IMR-90 (cell line): ENCODE data around the gene SPPL2B. TPM values are rescaled to one million over a fixed set of nuclear protein-coding genes. Genes with fewer than 3 reads are reported as not detected.

Experiments used
- ATAC-seq: fragments of 200-7000 bp; cut with Tn5 transposase; 2 replicates; pipeline ENCODE4 v1.9.1; 2020; ENCODE audit warnings: low read depth, mild to moderate bottlenecking, moderate library complexity
- BruUV-seq: library from RNA; stranded (reverse); fragments of 400-500 nt; replicated peaks from 2 replicates; lab custom pipeline; 2021; lab: Mats Ljungman, UMichigan
- CTCF ChIA-PET: fragments of 300-600 bp; formaldehyde crosslinking; extraction: SDS; loops from one replicate; lab custom pipeline; 2021; ENCODE audit warnings: antibody characterized with exemption; lab: Yijun Ruan, JAX
- POLR2A ChIA-PET: fragments of 300-600 bp; sonication (Branson Sonifier 250); formaldehyde crosslinking; loops from one replicate; lab custom pipeline; 2022; ENCODE audit warnings: antibody characterized with exemption; ENCODE audit not compliant: unreplicated experiment; lab: Charles Lee
- DNase-seq: peaks from one replicate; pipeline ENCODE4 v3.0.0; 2013
- H2AFZ ChIP-seq: replicated peaks from 2 replicates; pipeline ENCODE3; 2013; ENCODE audit warnings: low read length, mild to moderate bottlenecking; ENCODE audit not compliant: poor library complexity
- H2AK5ac ChIP-seq: 2 replicates; pipeline ENCODE4 v1.6.1; 2013; ENCODE audit warnings: low read depth, low read length, inconsistent platforms
- H2AK9ac ChIP-seq: replicated peaks from 2 replicates; pipeline ENCODE3; 2013; ENCODE audit warnings: mild to moderate bottlenecking, low read depth, low read length, moderate library complexity; ENCODE audit not compliant: poor library complexity
- H2BK120ac ChIP-seq: 2 replicates; pipeline ENCODE4 v1.6.1; 2013; ENCODE audit warnings: low read depth, low read length, inconsistent platforms
- H2BK15ac ChIP-seq: 3 replicates; pipeline ENCODE4 v1.6.1; 2013; ENCODE audit warnings: low read depth, low read length, inconsistent platforms
- H2BK20ac ChIP-seq: 2 replicates; pipeline ENCODE4 v1.6.1; 2013; ENCODE audit warnings: low read depth, mild to moderate bottlenecking, inconsistent platforms, low read length, moderate library complexity
- H2BK5ac ChIP-seq: 2 replicates; pipeline ENCODE4 v1.6.1; 2013; ENCODE audit warnings: mild to moderate bottlenecking, low read depth, low read length, inconsistent platforms; ENCODE audit not compliant: poor library complexity, severe bottlenecking
- H3K14ac ChIP-seq: replicated peaks from 2 replicates; pipeline ENCODE4 v1.6.1; 2013; ENCODE audit warnings: low read depth, low read length, inconsistent platforms
- H3K18ac ChIP-seq: 2 replicates; pipeline ENCODE4 v1.6.1; 2013; ENCODE audit warnings: low read depth, low read length, control low read depth
- H3K23ac ChIP-seq: 2 replicates; pipeline ENCODE4 v1.6.1; 2013; ENCODE audit warnings: low read depth, low read length, inconsistent platforms
- H3K27ac ChIP-seq: 2 replicates; pipeline ENCODE4 v1.5.1; 2013; ENCODE audit warnings: mild to moderate bottlenecking, control low read depth, low read length; ENCODE audit not compliant: insufficient read depth
- H3K27me3 ChIP-seq: 2 replicates; pipeline ENCODE4 v1.6.1; 2013; ENCODE audit warnings: low read length; ENCODE audit not compliant: control insufficient read depth, insufficient read depth
- H3K36me3 ChIP-seq: 2 replicates; pipeline ENCODE4 v1.6.1; 2013; ENCODE audit warnings: low read length, mixed read lengths; ENCODE audit not compliant: control insufficient read depth, insufficient read depth
- H3K4ac ChIP-seq: 2 replicates; pipeline ENCODE4 v1.6.1; 2013; ENCODE audit warnings: low read depth, low read length, inconsistent platforms
- H3K4me1 ChIP-seq: 2 replicates; pipeline ENCODE4 v1.6.1; 2013; ENCODE audit warnings: low read length, mixed read lengths; ENCODE audit not compliant: control insufficient read depth, insufficient read depth
- H3K4me2 ChIP-seq: 2 replicates; pipeline ENCODE4 v1.6.1; 2013; ENCODE audit warnings: low read depth, mild to moderate bottlenecking, control low read depth, low read length, moderate library complexity
- H3K4me3 ChIP-seq: 2 replicates; pipeline ENCODE4 v1.5.1; 2013; ENCODE audit warnings: low read depth, mild to moderate bottlenecking, control low read depth, low read length, moderate library complexity; ENCODE audit not compliant: insufficient read depth
- H3K56ac ChIP-seq: 2 replicates; pipeline ENCODE4 v1.6.1; 2013; ENCODE audit warnings: low read length, inconsistent platforms; ENCODE audit not compliant: insufficient read depth; ENCODE audit errors: extremely low read depth
- H3K79me1 ChIP-seq, 2 experiments: 2 replicates each; pipeline ENCODE4 v1.6.1; 2013; ENCODE audit warnings: low read length in 2 of 2, inconsistent platforms in 1 of 2, low read depth in 1 of 2
- H3K9ac ChIP-seq: 2 replicates; pipeline ENCODE4 v1.6.1; 2013; ENCODE audit warnings: low read depth, low read length, control low read depth
- H3K9me1 ChIP-seq: 2 replicates; pipeline ENCODE4 v1.6.1; 2013; ENCODE audit warnings: low read length, inconsistent platforms; ENCODE audit not compliant: insufficient read depth
- H3K9me3 ChIP-seq: 2 replicates; pipeline ENCODE4 v1.6.1; 2013; ENCODE audit warnings: low read length; ENCODE audit not compliant: control insufficient read depth, insufficient read depth
- H4K20me1 ChIP-seq: 2 replicates; pipeline ENCODE4 v1.6.1; 2013; ENCODE audit warnings: low read length, inconsistent platforms; ENCODE audit not compliant: insufficient read depth
- H4K5ac ChIP-seq: 2 replicates; pipeline ENCODE4 v1.6.1; 2013; ENCODE audit warnings: mild to moderate bottlenecking, low read depth, low read length, control low read depth
- H4K8ac ChIP-seq, 2 experiments: 2 replicates each; pipeline ENCODE4 v1.6.1; 2013; ENCODE audit warnings: low read depth in 2 of 2, low read length in 2 of 2, control low read depth in 1 of 2, inconsistent platforms in 1 of 2
- H4K91ac ChIP-seq: 2 replicates; pipeline ENCODE4 v1.6.1; 2013; ENCODE audit warnings: low read depth, low read length, inconsistent platforms; ENCODE audit not compliant: insufficient read depth
- RCOR1 ChIP-seq: IDR thresholded peaks from 2 replicates; pipeline ENCODE4 v1.6.1; 2012; ENCODE audit warnings: mild to moderate bottlenecking, low read length, improper control_type of control experiment; ENCODE audit not compliant: insufficient replicate concordance
- USF2 ChIP-seq: fragments of 150-350 bp; IDR thresholded peaks from 2 replicates; pipeline ENCODE4 v1.6.1; 2017; ENCODE audit warnings: mild to moderate bottlenecking, antibody characterized with exemption, low read length, low read depth
- WGBS, 2 experiments: methylation state at CpG; one replicate each; pipeline versions ENCODE4 v1.1.5 to v1.1.7; 2013; ENCODE audit warnings: missing lambda C conversion rate in 2 of 2; ENCODE audit not compliant: insufficient read length in 1 of 2; ENCODE audit errors: extremely low coverage in 2 of 2; 5-methylcytosine and 5-hydroxymethylcytosine counted together
- dilution Hi-C: fragments of 300-500 bp; cut with HindIII; formaldehyde crosslinking; loops from one replicate; pipeline ENCODE4 v1.14.3; 2018; ENCODE audit warnings: low sequenced_read_pairs; ENCODE audit not compliant: unreplicated experiment
- in situ Hi-C: fragments of 300-500 bp; cut with MboI; formaldehyde crosslinking; loops from 3 replicates; pipeline ENCODE4 v1.14.3; 2019; ENCODE audit warnings: low sequenced_read_pairs, inconsistent platforms, mixed read lengths
- intact Hi-C: fragments of 100-400 bp; cut with micrococcal nuclease; formaldehyde crosslinking; loops from 2 replicates; pipeline ENCODE4 v1.10.0; 2022
- polyA plus RNA-seq, 3 experiments: library from polyadenylated mRNA; depleted of rRNA; stranded (reverse); fragments of >200 nt; gene quantifications; 2 replicates each; pipeline ENCODE4 v1.2.3, GENCODE V29; 2012; ENCODE audit warnings: low replicate concordance in 1 of 3
- total RNA-seq: library from RNA; depleted of rRNA; stranded (reverse); fragments of >200 nt; gene quantifications from 2 replicates; pipeline ENCODE4 v1.2.3, GENCODE V29; 2012

The SPPL2B gene
- total and polyA plus RNA-seq, 2 of the 4 experiments (the other 2 are of a cell fraction), result 3.4 to 45.7 TPM

GRCh38 chr19:2302319-2303210 is 25.9 kb upstream of the SPPL2B start:
- in situ Hi-C loops, result no loop called here
- peak; percentile 65 for DNase-seq
- H3K79me1 ChIP-seq, result no peaks in the 10 kb centered on the region
- no peak overlapping the region for H3K27ac ChIP-seq
- no peak for TF ChIP-seq RCOR1
- TF ChIP-seq USF2, result 0 out of 2 replicates have a peak, but pooled peaks have one; percentile 3
- no peaks in the 10 kb centered on the region for H3K36me3 ChIP-seq
- peak; percentile 54 for ATAC-seq
- H3K23ac ChIP-seq, result no peak overlapping the region
- H2AFZ ChIP-seq, result peak overlapping the region; percentile 81
- no peak overlapping the region for H3K9ac ChIP-seq
- no peak overlapping the region for H3K18ac ChIP-seq
- 33% methylated on average over 33 of the region's 62 CpGs; no CpG with 5 or more reads in 1 of the 2 experiments for WGBS, 2 experiments
- H3K4ac ChIP-seq, result no peak overlapping the region
- no TSS peak for BruUV-seq
- no peak overlapping the region; the same call in 1 of the 2 replicates for H3K4me2 ChIP-seq
- dilution Hi-C loops, result no loop called here
- H3K9me3 ChIP-seq, result no peaks in the 10 kb centered on the region; the same call in 1 of the 2 replicates
- H3K4me1 ChIP-seq, result peaks cover 2% of the 10 kb centered on the region; the same call in 1 of the 2 replicates
- H3K14ac ChIP-seq, result no peak overlapping the region
- CTCF ChIA-PET, result interaction anchor here (0.6 kb wide), 1 partner anchor 28 kb away, joined by 5 read pairs; no protein-coding TSS in a partner anchor
- H3K56ac ChIP-seq, result no peak overlapping the region
- H2AK9ac ChIP-seq, result peak overlapping the region; percentile 28
- no peaks in the 10 kb centered on the region for H4K20me1 ChIP-seq
- no peak overlapping the region for H4K91ac ChIP-seq
- H2BK5ac ChIP-seq, result no peak overlapping the region
- no peak overlapping the region for H4K5ac ChIP-seq
- POLR2A ChIA-PET, result no interaction called here
- H2BK15ac ChIP-seq, result no peak overlapping the region
- no peak overlapping the region for H4K8ac ChIP-seq
- no peak overlapping the region for H2BK120ac ChIP-seq
- H2AK5ac ChIP-seq, result no peak overlapping the region
- H3K4me3 ChIP-seq, result no peak overlapping the region
- intact Hi-C loops, result no loop called here
- peaks cover 40% of the 10 kb centered on the region for H3K27me3 ChIP-seq
- H3K9me1 ChIP-seq, result no peaks in the 10 kb centered on the region
- no peak overlapping the region for H2BK20ac ChIP-seq
